ENCODE measurements around the gene SLC66A2. TPM values are rescaled to one million over a fixed set of nuclear protein-coding genes. Genes with fewer than 3 reads are reported as not detected.
A peak's percentile ranks its signal among the peaks of the same experiment; 100 is the strongest.

Gene SLC66A2
- total and polyA plus RNA-seq, 8 donors, result 17.3 to 69.8 (median 24.4) TPM

GRCh38 chr18:79884294-79884962, 67.0 kb downstream of the SLC66A2 start:
- ATAC-seq (no peak), DNase-seq (peak in 1 of 4 donors; percentile 66)
- intact Hi-C loops (cut with DNase I), result no loop called here
- Histone ChIP-seq H3K9me3 (peaks cover 0 to 24% of the 10 kb centered on the region in 2 donors), H3K4me1 (no peaks in the 10 kb centered on the region), H3K27ac (no peak overlapping the region), H3K27me3 (peaks cover 0 to 8% of the 10 kb centered on the region in 2 donors), H3K4me3 (no peak overlapping the region), H3K36me3 (no peaks in the 10 kb centered on the region)
- no peak for TF ChIP-seq CTCF (IDR thresholded peaks at IDR 0.05)

GRCh38 chr18:79883461-79884293, 67.8 kb downstream of the SLC66A2 start:
- Histone ChIP-seq H3K9me3 (peaks cover 0 to 17% of the 10 kb centered on the region in 2 donors), H3K27ac (no peak overlapping the region), H3K4me1 (no peaks in the 10 kb centered on the region), H3K27me3 (peaks cover 0 to 8% of the 10 kb centered on the region in 2 donors), H3K4me3 (no peak overlapping the region), H3K36me3 (no peaks in the 10 kb centered on the region)
- ATAC-seq (no peak), DNase-seq (peak in 1 of 4 donors; percentile 75)
- intact Hi-C loops (cut with DNase I), result no loop called here
- no peak for TF ChIP-seq CTCF (IDR thresholded peaks at IDR 0.05)

GRCh38 chr18:79882522-79883241, 68.8 kb downstream of the SLC66A2 start:
- Histone ChIP-seq H3K27me3 (peaks cover 0 to 8% of the 10 kb centered on the region in 2 donors), H3K27ac (no peak overlapping the region), H3K4me3 (no peak overlapping the region), H3K36me3 (no peaks in the 10 kb centered on the region), H3K9me3 (peaks cover 0 to 7% of the 10 kb centered on the region in 2 donors), H3K4me1 (no peaks in the 10 kb centered on the region)
- ATAC-seq, result no peak
- no peak for TF ChIP-seq CTCF (IDR thresholded peaks at IDR 0.05)
- peak in 1 of 4 donors; percentile 72 for DNase-seq
- intact Hi-C loops (cut with DNase I), result no loop called here

GRCh38 chr18:79881695-79882094, 69.8 kb downstream of the SLC66A2 start:
- H3K27me3 ChIP-seq, result peaks cover 0 to 13% of the 10 kb centered on the region in 2 donors
- no peaks in the 10 kb centered on the region for H3K36me3 ChIP-seq
- DNase-seq (peak in 1 of 4 donors; percentile 36), ATAC-seq (no peak)
- no peak for TF ChIP-seq CTCF (IDR thresholded peaks at IDR 0.05)
- H3K9me3 ChIP-seq, result no peaks in the 10 kb centered on the region
- H3K27ac ChIP-seq, result no peak overlapping the region
- no peak overlapping the region for H3K4me3 ChIP-seq
- no peaks in the 10 kb centered on the region for H3K4me1 ChIP-seq
- intact Hi-C loops (cut with DNase I), result no loop called here

Measured in left lung (tissue), 10 donors.